ENCODE data around the gene GABRP. TPM values are rescaled to one million over a fixed set of nuclear protein-coding genes. Genes with fewer than 3 reads are reported as not detected.

GABRP gene
- total RNA-seq, 4 donors from 2014 or later, result 3.0 to 40.8 (median 19.3) TPM

GRCh38 chr5:170773024-170773985 lies 10.2 kb upstream of the GABRP start:
- no peak overlapping the region for H3K4me3 ChIP-seq (ENCODE audit: low read depth, poor library complexity, severe bottlenecking)
- TF ChIP-seq CTCF (IDR thresholded peaks at IDR 0.05) (no peak), POLR2A (IDR thresholded peaks at IDR 0.05) (no peak)
- 78 to 84% methylated on average over 12 of the region's 12 CpGs for WGBS, 2 donors
- no peak for DNase-seq (ENCODE audit: low spot score in 2 of 2)
- intact Hi-C loops (cut with DNase I; ENCODE audit: low total_unique reads), result no loop called here

GRCh38 chr5:170774831-170775230 lies 8.7 kb upstream of the GABRP start:
- H3K4me3 ChIP-seq (ENCODE audit: low read depth, poor library complexity, severe bottlenecking), result no peak overlapping the region
- 88 to 89% methylated on average over 5 of the region's 5 CpGs for WGBS, 2 donors
- intact Hi-C loops (cut with DNase I; ENCODE audit: low total_unique reads), result no loop called here
- TF ChIP-seq CTCF (IDR thresholded peaks at IDR 0.05) (no peak), POLR2A (IDR thresholded peaks at IDR 0.05) (no peak)
- DNase-seq (ENCODE audit: low spot score in 2 of 2), result no peak

- no peak overlapping the region for H3K4me3 ChIP-seq (ENCODE audit: low read depth, poor library complexity, severe bottlenecking)
- no peak for DNase-seq (ENCODE audit: low spot score in 2 of 2)
- WGBS, 2 donors, result 48 to 63% methylated on average over 1 of the region's 1 CpG
- TF ChIP-seq CTCF (IDR thresholded peaks at IDR 0.05) (no peak), POLR2A (IDR thresholded peaks at IDR 0.05) (no peak)
- intact Hi-C loops (cut with DNase I; ENCODE audit: low total_unique reads), result no loop called here
Observed at GRCh38 chr5:170781946-170782345, 1.6 kb upstream of the GABRP start.

GRCh38 chr5:170782438-170782837 lies 1.1 kb upstream of the GABRP start:
- TF ChIP-seq POLR2A (IDR thresholded peaks at IDR 0.05) (no peak), CTCF (IDR thresholded peaks at IDR 0.05) (no peak)
- intact Hi-C loops (cut with DNase I; ENCODE audit: low total_unique reads), result no loop called here

GRCh38 chr5:170785416-170785815 lies 1.9 kb downstream of the GABRP start:
- H3K4me3 ChIP-seq (ENCODE audit: low read depth, poor library complexity, severe bottlenecking), result no peak overlapping the region

More at GRCh38 chr5:170782438-170782837, 1.1 kb upstream of the GABRP start:
- DNase-seq (ENCODE audit: low spot score in 2 of 2), result peak in 1 of 2 donors; percentile 59
- H3K4me3 ChIP-seq (ENCODE audit: low read depth, poor library complexity, severe bottlenecking), result no peak overlapping the region
- WGBS, 2 donors, result 64 to 72% methylated on average over 6 of the region's 6 CpGs

More at GRCh38 chr5:170785416-170785815, 1.9 kb downstream of the GABRP start:
- TF ChIP-seq POLR2A (IDR thresholded peaks at IDR 0.05) (no peak), CTCF (IDR thresholded peaks at IDR 0.05) (no peak)
- WGBS, 2 donors, result 66 to 67% methylated on average over 3 of the region's 3 CpGs
- peak in 1 of 2 donors; percentile 52 for DNase-seq (ENCODE audit: low spot score in 2 of 2)
- intact Hi-C loops (cut with DNase I; ENCODE audit: low total_unique reads), result no loop called here
